Mesenchymal stem cell (in vitro differentiated cells and primary cell): ENCODE measurements around the gene WDR1.

Experiments
- DNase-seq: peaks from one replicate; pipeline ENCODE4 v3.0.0-alpha.2; 2013
- H2AFZ ChIP-seq: one replicate; pipeline ENCODE4 v1.6.1; 2013; ENCODE audit warnings: low read depth, mild to moderate bottlenecking, control low read depth, inconsistent platforms, low read length, moderate library complexity
- H2AK5ac ChIP-seq: 2 replicates; pipeline ENCODE4 v1.6.1; 2013; ENCODE audit warnings: low read length, moderate library complexity, mild to moderate bottlenecking, inconsistent platforms; ENCODE audit not compliant: severe bottlenecking
- H2BK120ac ChIP-seq: one replicate; pipeline ENCODE4 v1.6.1; 2013; ENCODE audit warnings: low read depth, mild to moderate bottlenecking, inconsistent platforms, low read length, moderate library complexity
- H2BK12ac ChIP-seq, 2 experiments: one replicate each; pipeline ENCODE4 v1.6.1; 2013; ENCODE audit warnings: inconsistent platforms in 2 of 2, low read length in 2 of 2, mild to moderate bottlenecking in 2 of 2, moderate library complexity in 2 of 2, control low read depth in 1 of 2
- H2BK15ac ChIP-seq: one replicate; pipeline ENCODE4 v1.6.1; 2013; ENCODE audit warnings: mild to moderate bottlenecking, low read depth, inconsistent platforms; ENCODE audit not compliant: poor library complexity, severe bottlenecking
- H2BK5ac ChIP-seq: 2 replicates; pipeline ENCODE4 v1.6.1; 2013; ENCODE audit warnings: low read depth, mild to moderate bottlenecking, low read length, control low read depth, inconsistent platforms; ENCODE audit not compliant: poor library complexity, severe bottlenecking
- H3K14ac ChIP-seq, 2 experiments: one replicate each; pipeline ENCODE4 v1.6.1; 2013; ENCODE audit warnings: inconsistent platforms in 2 of 2, low read length in 2 of 2, control low read depth in 1 of 2, mild to moderate bottlenecking in 1 of 2, moderate library complexity in 1 of 2
- H3K18ac ChIP-seq, 2 experiments: one replicate each; pipeline ENCODE4 v1.6.1; 2013; ENCODE audit warnings: inconsistent platforms in 2 of 2, low read length in 2 of 2, control low read depth in 1 of 2, low read depth in 1 of 2, mild to moderate bottlenecking in 1 of 2
- H3K23ac ChIP-seq, 2 experiments: one replicate each; pipeline ENCODE4 v1.6.1; 2013; ENCODE audit warnings: inconsistent platforms in 2 of 2, low read length in 2 of 2, mild to moderate bottlenecking in 2 of 2, moderate library complexity in 2 of 2, control low read depth in 1 of 2
- H3K27ac ChIP-seq: 2 replicates; pipeline ENCODE4 v1.5.1; 2013; ENCODE audit warnings: mild to moderate bottlenecking, moderate library complexity, low read length, control low read depth, inconsistent platforms; ENCODE audit not compliant: poor library complexity, severe bottlenecking
- H3K27me3 ChIP-seq, 2 experiments: 2 replicates each; pipeline versions ENCODE4 v1.6.1 to v1.7.0; 2013; ENCODE audit warnings: low read length in 2 of 2, mild to moderate bottlenecking in 2 of 2, moderate library complexity in 2 of 2, control low read depth in 1 of 2, inconsistent platforms in 1 of 2; ENCODE audit not compliant: control insufficient read depth in 1 of 2, insufficient read depth in 1 of 2
- H3K36me3 ChIP-seq, 2 experiments: 2 replicates each; pipeline versions ENCODE4 v1.6.1 to v1.7.0; 2013; ENCODE audit warnings: low read length in 2 of 2, control low read depth in 1 of 2, inconsistent platforms in 1 of 2, low read depth in 1 of 2, mild to moderate bottlenecking in 1 of 2; ENCODE audit not compliant: insufficient read depth in 2 of 2, control insufficient read depth in 1 of 2
- H3K4ac ChIP-seq, 2 experiments: one replicate each; pipeline ENCODE4 v1.6.1; 2013; ENCODE audit warnings: inconsistent platforms in 2 of 2, low read length in 2 of 2, mild to moderate bottlenecking in 2 of 2, moderate library complexity in 2 of 2, control low read depth in 1 of 2, low read depth in 1 of 2
- H3K4me1 ChIP-seq: 2 replicates; pipeline ENCODE4 v1.6.1; 2013; ENCODE audit warnings: low read depth, low read length, control low read depth; ENCODE audit not compliant: control insufficient read depth, insufficient read depth
- H3K4me2 ChIP-seq: 2 replicates; pipeline ENCODE4 v1.6.1; 2013; ENCODE audit warnings: low read length, mild to moderate bottlenecking, inconsistent platforms; ENCODE audit not compliant: poor library complexity, severe bottlenecking
- H3K4me3 ChIP-seq, 2 experiments: 2 replicates each; pipeline versions ENCODE4 v1.5.1 to v1.7.0; 2013; ENCODE audit warnings: low read length in 2 of 2, mild to moderate bottlenecking in 2 of 2, control low read depth in 1 of 2, low read depth in 1 of 2; ENCODE audit not compliant: insufficient read depth in 1 of 2
- H3K79me1 ChIP-seq: replicated peaks from 2 replicates; pipeline ENCODE4 v1.6.1; 2013; ENCODE audit warnings: mild to moderate bottlenecking, control low read depth, low read length, inconsistent platforms; ENCODE audit not compliant: poor library complexity, severe bottlenecking
- H3K9ac ChIP-seq: 2 replicates; pipeline ENCODE4 v1.7.0; 2013; ENCODE audit warnings: mild to moderate bottlenecking, low read length, moderate library complexity
- H3K9me3 ChIP-seq: 2 replicates; pipeline ENCODE4 v1.7.0; 2013; ENCODE audit warnings: mild to moderate bottlenecking, low read length; ENCODE audit not compliant: control insufficient read depth
- H4K8ac ChIP-seq: one replicate; pipeline ENCODE4 v1.6.1; 2013; ENCODE audit warnings: inconsistent platforms, mild to moderate bottlenecking, low read length, moderate library complexity
- H4K91ac ChIP-seq: one replicate; pipeline ENCODE4 v1.6.1; 2013; ENCODE audit warnings: mild to moderate bottlenecking, low read length, inconsistent platforms
- WGBS: methylation state at CpG from one replicate; pipeline ENCODE4 v1.1.7; 2013; ENCODE audit warnings: mixed read lengths; 5-methylcytosine and 5-hydroxymethylcytosine counted together

Gene WDR1

DNA sequence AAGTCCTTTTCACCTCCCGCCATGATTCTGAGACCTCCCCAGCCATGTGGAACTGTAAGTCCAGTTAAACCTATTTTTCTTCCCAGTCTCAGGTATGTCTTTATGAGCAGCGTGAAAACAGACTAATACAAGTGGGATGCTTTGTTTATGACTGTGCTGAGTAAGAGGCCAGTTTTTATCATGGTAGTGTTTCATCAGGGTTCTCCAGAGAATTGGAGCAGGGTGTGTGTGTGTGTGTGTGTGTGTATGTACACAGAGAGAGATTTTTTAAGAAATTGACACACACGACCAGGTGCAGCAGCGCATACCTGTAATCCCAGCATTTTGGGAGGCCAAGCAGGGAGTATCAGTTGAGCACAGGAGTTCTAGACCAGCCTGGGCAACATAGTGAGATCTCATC, 60.7 kb downstream of the WDR1 start:
- Histone ChIP-seq H2BK120ac (no peak overlapping the region), H3K9me3 (no peaks in the 10 kb centered on the region), H3K27ac (no peak overlapping the region), H3K9ac (no peak overlapping the region), H3K79me1 (no peaks in the 10 kb centered on the region), H3K4me1 (peaks cover 7% of the 10 kb centered on the region), H3K4me3 (no peak overlapping the region), H3K4ac (no peak overlapping the region), H3K18ac (no peak overlapping the region), H2BK15ac (no peak overlapping the region), H4K91ac (no peak overlapping the region), H2BK5ac (no peak overlapping the region), H2BK12ac (no peak overlapping the region), H3K27me3 (peaks cover 0 to 10% of the 10 kb centered on the region in 2 experiments), H3K23ac (no peak overlapping the region), H3K36me3 (no peaks in the 10 kb centered on the region), H2AFZ (no peak overlapping the region), H3K4me2 (no peak overlapping the region), H4K8ac (no peak overlapping the region), H3K14ac (no peak overlapping the region), H2AK5ac (no peak overlapping the region)
- DNase-seq = no peak
- WGBS = 100% methylated on average over 3 of the region's 4 CpGs

DNA sequence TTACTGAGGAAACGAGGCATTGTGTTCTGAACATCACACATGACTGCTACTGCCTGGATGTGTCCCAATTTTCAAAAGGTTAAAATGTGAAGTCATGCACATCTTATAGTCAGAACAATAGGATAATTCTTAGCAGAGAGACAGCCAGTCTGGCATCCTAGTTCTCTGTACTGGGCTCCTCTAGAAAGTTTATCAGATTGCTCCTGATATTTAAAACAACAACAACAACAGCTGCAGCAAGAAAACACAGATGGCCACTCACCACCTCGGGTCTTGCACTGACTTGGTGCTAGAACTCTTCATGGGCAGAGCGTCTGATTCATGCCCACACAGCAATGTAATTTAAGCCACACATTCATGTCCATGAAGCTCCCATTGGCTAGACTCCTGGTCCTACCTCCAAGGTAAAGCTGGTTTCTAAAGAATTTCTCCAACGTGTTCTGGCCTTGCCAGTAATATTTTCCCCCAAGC, 62.0 kb downstream of the WDR1 start:
- peaks cover 7% of the 10 kb centered on the region for H3K4me1 ChIP-seq
- H3K9me3 ChIP-seq = no peaks in the 10 kb centered on the region
- no peak overlapping the region for H3K23ac ChIP-seq
- WGBS = 87% methylated on average over 4 of the region's 4 CpGs
- H3K27me3 ChIP-seq = peaks cover 0 to 18% of the 10 kb centered on the region in 2 experiments
- H2BK120ac ChIP-seq = no peak overlapping the region
- H3K79me1 ChIP-seq = no peaks in the 10 kb centered on the region
- H3K4me3 ChIP-seq = no peak overlapping the region
- no peak overlapping the region for H3K4ac ChIP-seq
- H3K14ac ChIP-seq = no peak overlapping the region
- no peak overlapping the region for H2AFZ ChIP-seq
- no peak for DNase-seq
- no peak overlapping the region for H2BK15ac ChIP-seq
- H4K8ac ChIP-seq = no peak overlapping the region
- no peak overlapping the region for H4K91ac ChIP-seq
- H2BK5ac ChIP-seq = no peak overlapping the region
- H2BK12ac ChIP-seq = no peak overlapping the region
- H3K27ac ChIP-seq = no peak overlapping the region
- no peak overlapping the region for H2AK5ac ChIP-seq
- no peaks in the 10 kb centered on the region for H3K36me3 ChIP-seq
- no peak overlapping the region for H3K9ac ChIP-seq
- no peak overlapping the region for H3K4me2 ChIP-seq
- no peak overlapping the region for H3K18ac ChIP-seq

DNA sequence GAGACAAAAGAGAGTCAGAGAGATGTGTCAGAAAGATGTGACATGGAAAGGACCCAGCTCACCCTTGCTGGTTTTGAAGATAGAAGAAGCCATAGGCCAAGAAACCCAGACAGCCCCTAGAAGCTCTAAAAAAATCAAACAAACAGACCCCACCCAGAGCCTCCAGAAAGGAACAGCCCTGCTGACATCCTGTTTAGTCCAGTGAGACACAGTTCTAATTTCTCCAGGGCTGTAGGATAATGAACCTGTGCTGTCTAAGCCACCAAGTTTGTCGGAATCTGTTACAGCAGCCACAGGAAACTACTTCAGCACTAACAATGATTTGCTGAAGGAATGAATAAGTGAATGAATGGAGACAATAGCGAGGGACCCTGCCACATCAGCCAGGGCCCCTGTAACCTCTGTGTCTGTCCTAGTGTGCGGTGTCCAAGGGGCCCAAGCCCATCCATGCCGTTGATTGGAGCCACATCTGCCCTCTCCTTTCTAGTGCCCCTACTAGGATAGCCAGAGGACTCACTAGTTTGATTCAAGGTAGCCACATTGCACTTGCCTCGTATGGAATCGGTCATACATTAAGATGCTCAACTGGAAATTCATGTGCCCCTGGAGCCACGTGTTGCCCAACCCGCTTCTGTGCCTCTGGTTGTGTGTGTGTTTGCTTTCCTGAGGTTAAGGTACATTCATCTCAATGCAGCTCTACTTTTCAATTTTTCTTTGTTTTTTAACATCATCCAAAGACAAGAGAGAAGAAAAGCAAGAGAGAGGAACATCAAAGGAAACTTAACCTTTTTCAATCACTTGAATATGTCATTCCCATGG, 62.8 kb downstream of the WDR1 start:
- Histone ChIP-seq H3K14ac (no peak overlapping the region), H2BK5ac (no peak overlapping the region), H2AK5ac (no peak overlapping the region), H3K18ac (no peak overlapping the region), H3K4ac (no peak overlapping the region), H3K27ac (no peak overlapping the region), H3K4me3 (no peak overlapping the region), H2BK12ac (no peak overlapping the region), H3K4me1 (peaks cover 7% of the 10 kb centered on the region), H4K8ac (no peak overlapping the region), H3K23ac (no peak overlapping the region), H2BK15ac (no peak overlapping the region), H3K27me3 (peaks cover 0 to 21% of the 10 kb centered on the region in 2 experiments), H4K91ac (no peak overlapping the region), H3K4me2 (no peak overlapping the region), H3K9me3 (no peaks in the 10 kb centered on the region), H3K79me1 (no peaks in the 10 kb centered on the region), H3K36me3 (no peaks in the 10 kb centered on the region), H2AFZ (no peak overlapping the region), H3K9ac (no peak overlapping the region), H2BK120ac (no peak overlapping the region)
- 90% methylated on average over 8 of the region's 8 CpGs for WGBS
- no peak for DNase-seq

- Histone ChIP-seq H3K4me1 (peaks cover 5% of the 10 kb centered on the region), H3K23ac (no peak overlapping the region), H3K4ac (no peak overlapping the region), H3K36me3 (no peaks in the 10 kb centered on the region), H2BK5ac (no peak overlapping the region), H3K18ac (no peak overlapping the region), H3K9me3 (no peaks in the 10 kb centered on the region), H2BK15ac (no peak overlapping the region), H2BK120ac (no peak overlapping the region), H3K79me1 (no peaks in the 10 kb centered on the region), H3K27ac (no peak overlapping the region), H2AFZ (no peak overlapping the region), H4K91ac (no peak overlapping the region), H4K8ac (no peak overlapping the region), H3K9ac (no peak overlapping the region), H3K27me3 (peaks cover 0 to 21% of the 10 kb centered on the region in 2 experiments), H3K4me2 (no peak overlapping the region), H2BK12ac (no peak overlapping the region), H2AK5ac (no peak overlapping the region), H3K14ac (no peak overlapping the region), H3K4me3 (no peak overlapping the region)
- no peak for DNase-seq
- 85% methylated on average over 11 of the region's 11 CpGs for whole genome bisulfite sequencing
Observed at GRCh38 chr4:10051517-10052135, 65.0 kb downstream of the WDR1 start.
